ENCODE results near the gene PTPRS.

- TF ChIP-seq, protein P1, sequence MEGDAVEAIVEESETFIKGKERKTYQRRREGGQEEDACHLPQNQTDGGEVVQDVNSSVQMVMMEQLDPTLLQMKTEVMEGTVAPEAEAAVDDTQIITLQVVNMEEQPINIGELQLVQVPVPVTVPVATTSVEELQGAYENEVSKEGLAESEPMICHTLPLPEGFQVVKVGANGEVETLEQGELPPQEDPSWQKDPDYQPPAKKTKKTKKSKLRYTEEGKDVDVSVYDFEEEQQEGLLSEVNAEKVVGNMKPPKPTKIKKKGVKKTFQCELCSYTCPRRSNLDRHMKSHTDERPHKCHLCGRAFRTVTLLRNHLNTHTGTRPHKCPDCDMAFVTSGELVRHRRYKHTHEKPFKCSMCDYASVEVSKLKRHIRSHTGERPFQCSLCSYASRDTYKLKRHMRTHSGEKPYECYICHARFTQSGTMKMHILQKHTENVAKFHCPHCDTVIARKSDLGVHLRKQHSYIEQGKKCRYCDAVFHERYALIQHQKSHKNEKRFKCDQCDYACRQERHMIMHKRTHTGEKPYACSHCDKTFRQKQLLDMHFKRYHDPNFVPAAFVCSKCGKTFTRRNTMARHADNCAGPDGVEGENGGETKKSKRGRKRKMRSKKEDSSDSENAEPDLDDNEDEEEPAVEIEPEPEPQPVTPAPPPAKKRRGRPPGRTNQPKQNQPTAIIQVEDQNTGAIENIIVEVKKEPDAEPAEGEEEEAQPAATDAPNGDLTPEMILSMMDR (IDR thresholded peaks at IDR 0.05): no peak
- TF ChIP-seq POLR2A (IDR thresholded peaks at IDR 0.05): no peak
These were observed 16.3 kb upstream of the PTPRS start for GRCh38 chr19:5356918-5357317.

Data from right lobe of liver (tissue), 4 donors.